Measurements from ENCODE around the gene SLC12A6.

The SLC12A6 gene

DNA sequence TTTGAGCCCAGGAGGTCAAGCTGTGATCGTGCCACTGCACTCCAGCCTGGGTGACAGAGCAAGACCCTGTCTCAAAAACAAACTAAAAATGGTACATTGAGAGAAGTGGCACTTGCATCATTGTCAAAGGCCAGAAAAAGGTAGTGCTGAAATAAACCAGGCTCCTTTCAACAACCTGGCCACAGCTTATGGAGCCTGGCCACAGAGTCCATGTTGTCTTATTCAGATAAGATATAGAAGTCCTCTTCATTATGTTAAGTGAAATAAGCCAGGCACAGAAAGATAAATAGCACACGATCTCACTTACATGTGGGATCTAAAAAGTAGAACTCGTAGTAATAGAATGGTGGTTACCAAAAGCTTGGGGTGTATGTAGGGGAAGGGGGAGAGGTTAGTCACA lies 78.0 kb downstream of the SLC12A6 start:
- no peak for DNase-seq (ENCODE audit: low read depth in 2 of 2)

DNA sequence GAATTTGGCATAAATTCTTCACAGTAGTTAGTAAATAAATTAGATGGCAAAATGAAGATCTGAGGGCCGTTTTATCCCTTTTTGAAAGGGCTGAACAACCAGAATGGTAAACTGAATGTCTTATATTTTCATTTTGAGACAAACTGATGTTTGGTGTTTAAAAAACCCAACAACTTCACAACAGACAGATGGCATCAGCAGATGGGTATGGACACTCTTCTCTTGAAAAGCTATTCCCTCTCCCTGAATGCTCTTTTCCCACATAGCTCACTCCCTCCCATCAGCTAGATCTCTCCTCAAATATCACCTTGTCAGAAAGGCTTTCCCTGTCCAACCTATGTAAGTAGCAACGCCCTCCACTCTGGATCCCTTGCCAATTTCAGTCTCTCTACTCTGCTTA lies 79.4 kb downstream of the SLC12A6 start:
- no peak for DNase-seq (ENCODE audit: low read depth in 2 of 2)

DNA sequence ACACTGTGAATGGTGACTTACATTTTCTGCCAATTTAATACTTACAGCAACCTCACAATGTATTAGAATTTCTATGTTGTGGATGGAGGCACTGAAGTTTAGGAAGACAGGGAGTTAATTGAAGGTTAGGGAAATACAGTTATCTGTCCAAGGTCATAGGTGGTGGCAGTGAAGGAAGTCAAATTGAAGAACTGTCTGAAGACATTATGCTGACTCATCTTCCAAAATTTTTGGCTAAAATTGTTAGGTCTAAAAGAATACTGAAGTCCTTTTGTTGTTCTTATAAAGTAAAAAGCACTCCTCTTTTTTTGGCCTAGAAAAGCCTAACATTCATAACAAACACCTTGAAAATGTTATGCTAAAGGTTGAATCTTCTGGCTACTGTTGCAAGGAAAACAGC lies 85.0 kb downstream of the SLC12A6 start:
- DNase-seq (ENCODE audit: low read depth in 2 of 2) = no peak

DNA sequence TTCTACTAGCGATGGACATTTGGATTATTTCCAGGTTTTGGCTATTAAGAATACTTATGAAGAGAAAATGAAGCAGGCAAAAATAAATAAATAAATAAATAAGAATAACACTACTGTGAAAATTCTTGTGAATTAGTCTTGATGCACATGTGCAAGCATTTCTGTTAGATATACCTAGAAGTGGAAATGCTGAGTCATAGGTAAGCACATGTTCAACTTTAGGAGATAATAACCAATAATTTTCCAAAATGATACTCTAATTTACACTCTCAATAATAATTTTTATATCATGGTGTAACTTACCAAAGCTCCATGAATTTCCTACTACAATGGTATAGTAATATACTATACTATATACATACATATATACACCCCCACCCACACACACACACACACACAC lies 89.4 kb downstream of the SLC12A6 start:
- DNase-seq (ENCODE audit: low read depth in 2 of 2) = no peak

DNA sequence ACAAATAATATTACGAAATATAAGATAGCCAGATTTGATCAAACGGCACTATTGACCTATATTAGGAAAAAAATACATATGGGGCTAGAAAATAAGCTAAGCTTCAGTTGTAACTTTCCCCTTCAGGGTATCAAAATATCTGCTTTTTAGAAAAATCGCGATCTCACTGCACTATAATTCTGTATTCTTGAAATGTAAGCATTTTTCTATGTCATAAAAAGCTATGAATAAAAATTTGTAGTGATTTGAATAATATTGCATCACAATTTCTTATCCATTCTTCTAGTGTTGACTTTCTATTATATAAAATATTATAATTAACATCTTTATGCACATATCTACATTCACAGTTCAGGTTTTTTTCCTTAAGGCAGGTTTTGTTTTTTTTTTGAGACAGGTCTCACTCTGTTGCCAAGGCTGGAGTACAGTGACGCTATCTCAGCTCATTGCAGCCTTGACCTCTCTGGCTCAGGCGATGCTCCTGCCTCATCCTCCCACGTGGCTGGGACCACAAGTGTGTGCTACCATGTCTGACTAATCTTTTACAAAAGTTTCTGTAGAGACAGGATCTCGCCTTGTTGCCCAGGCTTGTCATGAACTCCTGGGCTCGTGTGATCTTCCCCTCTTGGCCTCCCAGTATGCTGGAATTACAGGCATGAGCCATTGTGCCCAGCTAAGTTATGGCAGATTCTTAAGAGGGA lies 91.2 kb downstream of the SLC12A6 start:
- DNase-seq (ENCODE audit: low read depth in 2 of 2) = no peak

DNA sequence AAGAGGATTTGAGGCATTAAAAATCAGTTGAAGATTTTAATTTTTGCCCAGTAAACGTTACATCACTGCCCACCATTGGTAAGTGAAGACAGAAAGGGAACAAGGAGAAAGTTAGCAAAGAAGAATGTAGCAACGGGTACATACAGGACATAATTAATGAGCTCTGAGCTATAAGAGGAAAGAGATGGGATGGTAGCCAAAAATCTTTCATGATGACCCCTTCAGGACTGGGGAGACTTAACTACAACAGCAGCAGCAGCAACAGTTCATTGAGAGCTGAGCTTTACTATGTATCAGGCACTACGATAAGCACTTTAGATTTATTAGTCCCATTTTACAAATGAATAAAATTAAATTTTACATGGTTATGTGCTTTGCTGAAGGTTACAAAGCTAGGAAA lies 94.4 kb downstream of the SLC12A6 start:
- DNase-seq (ENCODE audit: low read depth in 2 of 2) = no peak

DNA sequence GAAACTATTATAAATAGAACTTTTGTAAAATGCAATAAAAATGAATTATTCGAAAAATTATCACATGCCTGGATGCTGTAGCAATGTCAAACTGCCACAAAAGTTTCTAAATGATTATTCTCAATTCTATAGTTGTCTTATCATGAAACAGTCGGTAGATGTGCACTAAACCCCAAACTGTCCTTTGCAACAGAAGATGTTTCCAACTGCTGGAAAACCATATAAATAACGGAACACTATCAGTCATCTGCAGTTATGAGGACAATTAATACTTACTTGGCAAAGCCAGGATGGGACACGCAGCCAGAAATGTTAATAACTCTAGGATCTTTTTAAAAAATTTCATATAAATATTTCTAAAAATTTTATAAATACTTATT lies 95.3 kb downstream of the SLC12A6 start:
- no peak for DNase-seq (ENCODE audit: low read depth in 2 of 2)

DNA sequence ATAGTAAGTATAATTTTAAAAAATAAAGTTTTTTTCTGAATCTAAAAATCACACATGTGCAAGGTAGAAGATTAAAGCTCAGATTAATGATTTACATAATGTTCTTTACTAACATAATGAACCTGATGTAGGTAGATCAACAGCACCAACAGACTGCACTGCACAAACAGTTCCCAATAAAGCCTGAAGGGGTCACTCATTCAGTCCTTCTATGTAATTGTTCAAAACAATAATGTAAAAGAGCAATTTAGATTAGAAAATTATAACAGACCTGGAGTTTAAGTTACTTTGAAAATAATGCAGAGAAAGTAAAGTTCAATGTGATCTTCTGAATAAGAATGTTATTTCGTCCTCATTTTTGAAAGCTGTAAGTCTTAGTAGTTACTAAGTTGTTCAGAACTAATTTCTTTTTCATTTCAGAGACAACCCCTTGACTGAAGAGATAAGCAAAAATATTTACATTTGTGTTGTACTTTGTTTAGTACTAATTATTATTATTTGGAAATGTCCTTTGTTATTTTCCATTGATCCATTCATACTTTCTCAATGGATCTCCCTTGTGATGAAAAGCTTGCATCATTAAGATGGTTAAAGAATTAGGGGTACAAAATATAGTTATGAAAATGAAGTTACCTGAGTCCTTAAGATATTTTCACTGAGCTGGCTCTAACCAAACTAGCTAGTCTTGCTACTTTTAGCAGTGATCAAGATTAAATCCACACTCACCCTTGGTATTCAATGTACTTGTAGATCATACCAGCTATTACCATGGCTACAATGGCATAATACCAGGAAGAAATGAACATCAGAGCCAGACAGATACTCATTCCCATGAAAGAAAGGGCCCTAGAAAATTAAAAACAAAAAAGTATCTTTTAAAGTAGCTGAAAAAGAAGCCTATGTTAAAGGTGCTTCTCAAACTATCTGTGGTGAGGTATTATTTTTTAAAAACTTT lies 95.9 kb downstream of the SLC12A6 start:
- no peak for DNase-seq (ENCODE audit: low read depth in 2 of 2)

DNA sequence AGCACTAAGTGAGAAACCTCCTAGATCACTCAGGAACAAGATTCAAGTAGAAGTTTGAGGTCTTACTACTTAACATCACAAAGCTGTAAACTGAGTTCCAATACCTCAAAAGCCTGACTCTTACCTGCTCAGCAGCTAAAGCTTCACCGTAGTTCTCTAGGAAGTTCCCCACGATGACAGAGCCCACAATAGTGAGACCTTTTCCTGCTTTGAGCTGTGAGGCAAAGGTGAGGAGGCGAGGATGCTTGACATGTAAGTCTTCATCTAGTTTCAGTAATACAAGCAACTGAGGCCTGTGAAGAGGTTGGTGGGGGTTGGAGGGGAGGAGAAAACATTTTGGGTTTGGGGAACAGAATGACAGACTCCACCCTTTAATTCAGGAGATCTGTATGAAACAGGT lies 97.0 kb downstream of the SLC12A6 start:
- DNase-seq (ENCODE audit: low read depth in 2 of 2) = no peak

DNA sequence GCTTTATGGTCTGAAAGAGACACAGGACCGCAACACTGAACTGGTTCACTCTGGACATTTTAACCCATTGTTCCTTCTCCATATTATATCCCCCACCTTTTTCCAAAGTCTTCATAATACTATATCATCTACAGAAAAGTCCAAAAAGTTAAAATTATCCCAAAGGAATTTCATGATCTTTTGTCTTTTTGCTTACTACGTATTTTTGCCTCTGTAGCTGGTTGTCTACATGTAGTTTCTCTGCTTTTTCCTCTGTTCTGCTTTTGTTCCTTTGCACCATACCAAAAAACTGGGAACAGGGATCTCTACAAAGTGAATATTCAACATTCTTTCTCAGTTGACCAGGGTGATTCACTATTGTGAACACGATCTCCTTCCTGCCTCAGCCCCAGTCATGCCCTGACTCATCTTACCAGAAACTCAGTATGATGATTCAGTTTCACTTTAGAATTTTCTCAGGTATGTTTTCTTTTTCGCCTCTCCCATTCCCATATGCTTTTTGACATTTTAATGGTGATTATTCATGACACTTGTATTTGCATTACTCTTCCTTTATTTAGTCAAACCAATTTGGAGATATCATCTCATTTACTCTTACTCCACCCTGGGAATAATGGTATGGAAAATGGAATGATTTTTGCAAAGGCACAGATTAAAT lies 98.3 kb downstream of the SLC12A6 start:
- DNase-seq (ENCODE audit: low read depth in 2 of 2) = no peak

DNA sequence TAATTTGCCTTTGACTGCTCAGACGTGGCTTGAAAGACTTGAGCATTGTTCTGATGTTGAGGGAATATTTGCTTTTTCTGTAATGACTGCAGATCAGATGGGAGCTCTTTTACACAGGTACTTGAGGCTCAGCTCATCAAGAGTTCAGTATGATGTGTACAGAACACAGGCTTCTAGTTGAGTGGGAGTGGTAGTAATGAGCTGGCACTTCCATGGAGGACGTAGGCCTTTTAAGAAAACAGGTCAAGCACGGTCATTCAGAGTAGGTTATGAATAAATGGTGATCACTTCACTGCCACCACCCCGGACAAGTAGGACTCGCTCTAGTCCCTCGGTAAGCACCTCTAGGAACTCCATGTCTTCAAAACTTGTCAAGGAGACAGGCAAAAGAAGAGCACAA lies 104.0 kb downstream of the SLC12A6 start:
- DNase-seq (ENCODE audit: low read depth in 2 of 2) = no peak

DNA sequence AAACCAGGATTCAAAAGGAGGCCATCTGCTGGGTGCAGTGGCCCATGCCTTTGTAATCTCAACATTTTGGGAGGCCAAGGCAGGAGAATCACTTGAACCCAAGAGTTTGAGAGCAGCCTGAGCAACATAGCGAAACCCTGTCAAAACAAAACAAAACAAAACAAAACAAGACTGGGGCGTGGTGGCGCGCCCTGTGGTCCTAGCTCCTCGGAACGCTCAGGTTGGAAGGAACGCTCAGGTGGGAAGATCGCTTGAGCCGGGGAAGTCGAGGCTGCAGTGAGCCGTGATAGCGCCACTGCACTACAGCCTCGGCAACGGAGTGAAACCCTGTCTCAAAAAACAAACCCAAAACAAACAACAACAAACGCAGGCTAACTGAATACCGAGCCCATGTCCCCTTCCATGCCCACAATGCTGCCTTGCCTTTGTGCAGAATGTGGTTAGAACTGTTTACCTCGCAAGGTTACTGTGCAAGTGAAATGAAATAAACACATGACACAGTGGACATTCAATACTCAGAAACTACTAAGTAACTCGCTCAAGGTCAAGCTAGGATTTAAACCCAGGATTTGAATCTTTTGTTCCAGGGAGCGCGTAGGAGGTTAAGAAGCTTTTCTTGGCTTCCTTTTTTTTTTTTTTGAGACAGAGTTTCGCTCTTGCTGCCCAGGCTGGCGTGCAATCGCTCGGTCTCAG lies 113.5 kb downstream of the SLC12A6 start:
- no peak for DNase-seq (ENCODE audit: low read depth in 2 of 2)

DNA sequence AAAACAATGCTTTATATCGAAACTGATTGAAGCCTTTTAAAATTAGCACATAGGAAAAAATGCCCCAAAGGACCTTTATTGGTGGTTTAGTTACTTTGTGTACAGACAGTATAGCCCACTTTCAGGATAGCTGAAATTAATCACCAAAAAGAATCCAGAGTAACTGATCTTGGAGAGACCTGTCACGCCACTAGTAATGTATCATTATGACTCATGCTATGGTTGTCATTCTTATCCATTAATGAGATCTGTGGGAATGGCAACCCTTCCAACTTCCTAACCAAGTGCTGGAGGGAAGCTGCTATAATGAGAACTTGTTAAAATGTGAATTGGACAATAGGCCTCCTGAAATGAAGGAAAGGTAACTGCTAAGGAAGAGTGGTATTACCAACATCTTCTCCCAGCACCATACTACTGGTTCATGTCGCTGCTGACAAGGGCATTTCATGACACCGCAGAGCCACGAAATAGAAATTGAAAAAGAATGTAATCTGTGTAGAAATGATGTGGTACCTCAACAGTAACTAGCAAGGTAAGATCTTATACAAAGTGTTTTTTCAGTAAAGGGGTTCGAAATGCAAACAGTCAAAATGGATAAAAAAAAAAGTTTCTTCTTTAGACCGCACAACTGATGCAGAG lies 119.9 kb downstream of the SLC12A6 start:
- no peak for DNase-seq (ENCODE audit: low read depth in 2 of 2)

DNA sequence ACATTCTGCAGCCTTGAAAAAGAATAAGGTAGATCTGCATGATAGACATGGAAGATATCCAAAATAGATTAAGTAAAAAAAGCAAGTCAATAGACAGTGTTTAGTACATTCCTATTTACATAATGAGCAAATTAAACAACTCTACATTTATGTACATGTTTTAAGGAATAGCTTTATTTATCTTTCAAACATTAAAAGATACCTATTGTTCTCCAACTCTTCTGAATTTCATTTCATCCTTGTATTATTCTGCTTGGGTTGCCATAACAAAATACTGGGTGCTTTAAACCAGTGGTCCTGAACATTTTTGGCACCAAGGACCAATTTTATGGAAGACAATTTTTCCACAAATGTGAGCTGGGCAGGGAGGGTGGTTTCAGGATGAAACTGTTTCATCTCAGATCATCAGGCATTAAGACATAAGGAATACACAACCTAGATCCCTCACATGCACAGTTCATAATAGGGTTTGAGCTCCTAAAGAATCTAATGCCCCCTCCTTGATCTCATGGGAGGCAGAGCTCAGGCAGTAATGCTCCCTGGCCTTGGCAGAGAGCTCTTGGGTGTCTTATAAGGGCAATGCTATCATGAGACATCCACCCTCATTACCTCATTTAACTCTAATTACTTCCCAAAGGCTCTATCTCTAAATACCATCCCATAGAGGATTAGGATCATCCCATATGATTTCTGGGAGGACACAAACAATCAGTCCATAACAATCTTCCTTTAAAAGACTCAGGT lies 120.9 kb downstream of the SLC12A6 start:
- DNase-seq (ENCODE audit: low read depth in 2 of 2) = no peak

DNA sequence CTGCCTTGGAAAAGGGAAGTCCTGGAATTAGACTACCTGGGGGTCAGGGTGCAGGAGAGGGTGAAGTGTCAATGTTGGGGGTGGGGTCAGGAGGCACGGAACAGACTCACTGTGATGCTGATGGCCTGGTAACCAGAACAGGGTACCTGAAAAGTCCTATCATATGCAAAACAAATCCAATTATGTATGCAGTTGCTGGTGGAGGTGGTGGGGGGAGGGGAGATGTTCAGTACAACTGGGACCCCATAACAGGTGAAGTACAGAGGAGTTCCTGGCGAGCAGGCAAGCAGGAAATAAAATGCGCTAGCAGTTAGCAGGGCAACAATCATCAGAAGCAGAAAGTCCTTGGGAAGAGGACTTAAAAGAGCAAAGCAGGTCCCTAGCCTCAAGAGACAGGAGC lies 123.4 kb downstream of the SLC12A6 start:
- DNase-seq (ENCODE audit: low read depth in 2 of 2) = no peak

DNA sequence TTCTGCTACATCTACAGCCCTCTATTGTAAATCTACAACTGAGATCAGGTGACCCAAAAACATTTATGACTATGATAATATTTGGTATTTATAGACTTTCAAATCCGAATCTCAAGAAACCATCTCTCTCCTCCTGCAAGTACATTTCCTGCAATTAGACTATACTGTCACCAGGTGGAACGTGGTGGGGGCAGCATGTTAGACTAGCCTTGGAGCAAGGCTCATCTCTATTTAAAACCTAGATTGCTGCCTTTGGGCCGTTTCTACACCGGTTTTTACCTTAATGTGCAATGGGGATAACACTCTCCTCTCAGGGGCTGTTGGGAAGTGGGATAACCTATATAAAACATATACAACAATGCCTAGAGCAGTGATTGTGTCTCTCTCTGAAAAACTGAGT lies 123.9 kb downstream of the SLC12A6 start:
- DNase-seq (ENCODE audit: low read depth in 2 of 2) = no peak

DNA sequence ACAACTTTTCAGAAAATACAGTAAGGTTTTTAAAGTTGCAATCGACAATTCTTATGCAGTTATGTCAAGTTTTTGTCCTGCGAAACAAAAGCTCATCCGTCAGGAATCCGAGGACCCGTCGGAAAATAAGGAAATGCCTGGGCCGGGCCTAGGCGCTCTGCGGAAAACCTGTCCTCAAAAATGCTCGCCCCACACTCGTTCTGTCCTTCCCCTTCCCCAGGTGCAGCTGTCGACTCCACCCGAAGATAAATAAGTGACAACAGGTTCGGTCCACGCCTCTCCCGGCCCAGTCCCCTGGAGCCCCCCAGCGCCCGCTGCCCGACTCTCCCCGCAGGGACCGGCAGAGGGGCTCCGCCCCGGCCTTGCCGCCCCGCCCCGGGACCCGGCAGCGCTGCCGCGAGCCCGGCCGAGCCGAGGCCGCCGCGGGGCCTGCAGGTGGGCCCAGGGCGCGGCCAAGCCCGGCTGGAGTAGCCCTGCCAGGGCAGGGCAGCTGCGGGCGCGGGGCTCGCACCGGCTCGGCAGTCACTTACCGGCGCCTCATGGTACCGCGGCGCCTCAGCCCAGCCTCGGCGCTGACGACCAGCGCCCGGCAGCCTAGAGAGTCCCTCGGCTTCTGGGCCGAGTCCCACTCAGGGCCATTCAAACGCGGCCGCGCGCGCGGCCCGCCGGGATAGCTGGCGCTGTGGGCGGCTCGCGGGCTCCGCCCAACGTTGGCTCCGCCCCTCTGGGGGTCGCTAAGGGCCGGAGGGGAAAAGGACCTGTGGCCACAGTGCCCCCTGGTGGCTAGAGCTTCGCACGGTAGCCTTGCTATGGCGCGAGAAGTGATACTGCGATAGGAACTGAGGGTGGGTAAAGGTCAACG lies 127.9 kb downstream of the SLC12A6 start, which contains the start of gene KATNBL1:
TSS of gene KATNBL1 (minus strand) at position 676 of the 862 bp plus-strand sequence. CDS start 46,420 bp downstream, outside the sequence.
- peak; percentile 92 to 94 for DNase-seq (ENCODE audit: low read depth in 2 of 2)

DNA sequence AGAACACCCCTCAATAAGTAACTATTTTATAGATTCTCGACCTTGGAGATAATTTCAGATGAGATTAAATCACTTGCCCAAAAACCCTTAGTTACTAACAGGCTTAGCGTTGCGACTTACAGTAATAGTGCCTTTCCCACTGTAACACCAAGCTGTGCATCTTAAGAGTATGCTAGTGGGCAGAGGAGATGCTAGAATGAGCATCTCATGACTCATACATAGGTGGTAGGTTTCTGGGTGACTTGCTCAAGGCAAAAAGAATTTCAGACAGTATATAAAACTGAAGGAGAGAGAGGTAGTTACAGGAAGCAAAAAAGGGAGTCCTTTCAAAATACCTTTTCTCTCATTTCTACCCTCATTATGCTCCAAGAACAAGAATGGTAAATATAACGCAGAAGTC lies 131.6 kb downstream of the SLC12A6 start:
- DNase-seq (ENCODE audit: low read depth in 2 of 2) = no peak

DNA sequence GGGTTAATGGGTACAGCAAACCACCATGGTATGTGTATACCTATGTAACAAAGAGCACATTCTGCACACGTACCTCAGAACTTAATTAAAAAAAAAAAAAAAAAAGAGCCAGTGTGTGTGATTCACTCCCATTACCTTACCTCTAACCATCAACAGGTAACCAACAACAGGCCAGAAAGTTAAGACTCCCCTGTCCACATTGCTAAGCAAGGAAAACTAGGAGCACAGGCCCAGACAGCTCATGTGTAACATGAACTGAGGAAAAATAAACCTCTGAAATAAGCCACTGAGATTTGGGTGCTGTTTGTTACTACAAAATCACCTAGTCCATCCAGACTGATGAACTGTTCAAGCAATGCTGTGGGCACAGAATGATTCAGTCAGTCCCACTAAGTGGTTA lies 133.6 kb downstream of the SLC12A6 start:
- DNase-seq (ENCODE audit: low read depth in 2 of 2) = no peak

DNA sequence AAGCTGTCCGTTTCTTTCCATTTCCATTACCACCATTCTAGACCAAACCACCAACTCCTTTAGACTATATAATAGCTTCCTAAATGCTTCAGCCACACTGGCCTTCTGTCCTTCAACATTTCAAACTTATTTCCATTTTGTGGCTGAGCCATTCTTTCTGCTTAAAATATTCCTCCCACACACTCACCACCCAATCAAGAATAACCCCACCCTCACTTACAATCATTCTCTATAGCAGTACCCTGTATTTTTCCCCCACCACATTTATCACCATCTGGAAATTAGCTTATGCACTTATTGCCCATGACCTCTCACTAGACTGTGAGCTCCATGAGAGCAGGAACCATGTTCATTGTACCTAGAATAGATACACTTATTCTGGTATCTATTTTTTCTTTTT lies 134.3 kb downstream of the SLC12A6 start:
- no peak for DNase-seq (ENCODE audit: low read depth in 2 of 2)

Measured in activated CD8-positive, alpha-beta memory T cell treated with anti-CD3 and anti-CD28 coated beads for 4 hours (primary cell).